ENCODE results near the gene EDC3. TPM values are rescaled to one million over a fixed set of nuclear protein-coding genes. Genes with fewer than 3 reads are reported as not detected.
A peak's percentile ranks its signal among the peaks of the same experiment; 100 is the strongest.
"Not testable (repeated sequence)": the region's sequence is repeated elsewhere in the genome, so short reads cannot be mapped to it uniquely, and the experiment has no call there.

EDC3 gene
- total RNA-seq, 2 experiments from 2014 or later, result 44.7 to 45.0 TPM

DNA sequence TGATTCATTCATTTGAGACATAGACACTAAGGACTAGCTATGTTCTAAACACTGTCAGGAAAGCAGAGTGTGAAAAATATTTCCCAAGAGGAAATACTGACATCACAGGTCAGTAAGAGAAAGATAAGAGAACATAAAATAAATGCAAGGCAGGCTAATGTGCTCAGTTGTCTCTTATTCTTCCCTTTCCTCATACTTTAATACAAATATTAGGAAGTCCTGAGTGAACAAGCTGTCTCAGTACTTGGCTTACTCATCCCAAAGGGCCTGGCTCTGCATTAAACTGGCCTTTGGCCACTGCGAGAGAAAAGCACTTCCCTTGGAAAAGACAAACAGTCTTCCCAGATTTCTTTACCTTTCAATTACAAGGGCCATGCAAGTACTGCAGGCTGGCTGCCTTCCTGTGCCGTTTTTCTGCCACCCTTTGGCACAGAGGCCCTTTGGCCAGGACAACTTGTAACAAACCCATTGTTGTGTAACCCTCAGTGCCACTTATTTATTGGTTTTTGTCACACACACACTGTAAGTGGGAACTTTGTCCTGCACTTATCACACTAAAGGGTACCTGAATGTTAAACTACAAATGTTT lies 31.7 kb downstream of the EDC3 start:
- no peaks in the 10 kb centered on the region for H3K9me3 Mint-ChIP-seq (ENCODE audit: low read depth)
- no peak for DNase-seq
- intact Hi-C loops (cut with DNase I, micrococcal nuclease), result no loop called here
- H3K36me3 Mint-ChIP-seq (ENCODE audit: low read depth), result peaks cover 6% of the 10 kb centered on the region
- H3K27me3 Mint-ChIP-seq, result no peaks in the 10 kb centered on the region
- CTCF ChIA-PET, result interaction anchor here (1.1 kb wide), 1 partner anchor 290 kb away, joined by 5 read pairs; no protein-coding TSS in a partner anchor
- no peak for ATAC-seq
- H3K4me1 Mint-ChIP-seq, result peaks cover 5% of the 10 kb centered on the region
- no peak overlapping the region for H3K4me3 Mint-ChIP-seq
- POLR2A ChIA-PET, result no interaction called here
- no peak overlapping the region for H3K27ac Mint-ChIP-seq

DNA sequence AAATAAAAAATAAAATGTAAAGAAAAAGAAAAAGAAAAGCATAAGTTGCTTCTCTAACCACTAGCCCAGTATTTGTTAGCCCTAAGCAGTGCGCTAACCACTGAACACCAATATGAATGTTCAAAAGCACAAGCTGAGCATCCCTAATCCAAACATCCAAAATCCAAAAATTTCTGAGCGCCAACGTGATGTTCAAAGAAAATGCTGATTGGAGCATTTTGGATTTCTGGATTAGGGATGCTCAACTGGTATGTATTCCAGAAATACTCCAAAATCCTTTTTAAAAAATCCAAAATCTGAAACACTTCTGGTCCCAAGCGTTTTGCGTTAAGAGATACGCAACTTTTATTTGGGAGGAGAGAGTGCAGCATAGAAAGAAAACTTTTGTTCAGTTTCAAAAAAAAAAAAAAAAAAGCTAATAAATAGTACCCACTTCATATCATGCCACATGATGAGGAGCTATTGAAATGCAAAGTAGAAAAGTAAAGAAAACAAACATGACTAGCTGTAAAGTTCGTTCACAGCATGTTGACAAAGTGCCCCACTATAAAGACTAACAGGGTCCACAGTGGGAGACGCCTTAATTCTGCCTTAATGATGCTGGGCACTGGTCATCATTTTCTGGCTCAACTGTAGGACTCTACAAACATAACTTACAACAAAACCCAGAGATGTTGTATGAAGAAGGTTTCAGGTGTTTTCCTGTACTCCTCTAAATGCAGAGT lies 32.4 kb downstream of the EDC3 start:
- H3K9me3 Mint-ChIP-seq (ENCODE audit: low read depth), result no peaks in the 10 kb centered on the region
- DNase-seq, result no peak
- ChIA-PET CTCF (interaction anchor here (0.8 to 1.2 kb wide), 5 partner anchors 9 to 289 kb away, joined by 3 to 5 read pairs (median 3); no protein-coding TSS in a partner anchor), POLR2A (no interaction called here)
- H3K4me1 Mint-ChIP-seq, result peaks cover 5% of the 10 kb centered on the region
- intact Hi-C loops (cut with DNase I, micrococcal nuclease), result no loop called here
- H3K36me3 Mint-ChIP-seq (ENCODE audit: low read depth), result peaks cover 6% of the 10 kb centered on the region
- H3K27me3 Mint-ChIP-seq, result no peaks in the 10 kb centered on the region
- H3K27ac Mint-ChIP-seq, result no peak overlapping the region
- ATAC-seq, result no peak
- no peak overlapping the region for H3K4me3 Mint-ChIP-seq

DNA sequence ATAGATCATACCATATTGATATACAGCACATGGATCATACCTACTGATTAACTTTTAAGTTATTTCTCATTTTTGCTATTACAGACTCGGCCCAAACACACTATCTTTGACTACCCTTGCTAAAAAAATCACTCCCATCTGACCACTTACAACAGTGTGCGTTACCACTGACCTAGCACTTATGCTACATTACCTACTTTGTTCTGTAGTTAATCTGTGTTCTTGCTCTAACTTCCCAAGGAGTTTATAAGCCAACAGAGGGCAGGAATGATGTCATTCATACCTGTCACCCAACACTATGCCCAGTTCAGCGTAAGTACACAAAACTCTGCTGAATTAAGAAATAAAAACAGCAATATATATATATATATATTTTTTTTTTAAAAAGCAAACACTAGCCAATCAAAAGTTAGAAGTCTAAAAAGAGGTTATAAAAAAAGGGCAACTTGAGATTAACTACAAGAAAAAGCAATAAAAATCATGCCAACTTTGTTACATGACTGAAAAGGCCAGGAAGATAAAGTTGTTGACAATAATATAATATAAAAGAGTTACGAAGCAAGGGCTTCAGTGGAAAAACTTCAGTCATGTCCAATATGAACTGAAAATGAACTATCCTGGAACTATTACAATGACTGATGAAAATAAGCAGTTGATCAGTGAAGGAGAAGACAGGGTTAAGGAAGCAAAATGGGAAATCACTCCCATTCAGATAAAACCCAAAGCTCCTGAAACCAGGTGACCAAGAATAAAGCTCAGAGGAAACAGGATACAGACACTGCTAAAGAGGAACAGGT lies 33.6 kb downstream of the EDC3 start:
- no peaks in the 10 kb centered on the region for H3K9me3 Mint-ChIP-seq (ENCODE audit: low read depth)
- CTCF ChIA-PET, result interaction anchor here (0.8 to 1.2 kb wide), 3 partner anchors 8 to 109 kb away, joined by 3 read pairs; no protein-coding TSS in a partner anchor

DNA sequence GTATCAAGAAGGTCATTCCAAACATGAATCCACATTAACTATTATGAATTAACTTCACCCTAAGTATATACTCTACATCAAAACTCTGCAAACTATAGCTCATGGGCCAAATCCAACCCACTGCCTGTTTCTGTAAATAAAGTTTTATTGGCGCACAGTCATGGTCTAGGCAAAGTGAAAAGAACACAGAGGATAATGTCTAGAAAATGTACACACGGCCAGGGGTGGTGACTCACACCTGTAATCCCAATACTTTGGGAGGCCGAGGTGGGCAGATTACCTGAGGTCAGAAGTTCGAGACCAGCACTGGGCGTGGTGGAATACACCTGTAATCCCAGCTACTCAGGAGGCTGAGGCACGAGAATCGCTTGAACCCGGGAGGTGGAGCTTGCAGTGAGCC lies 34.5 kb downstream of the EDC3 start:
- H3K36me3 Mint-ChIP-seq (ENCODE audit: low read depth); DNase-seq; CTCF ChIA-PET; intact Hi-C loops (cut with DNase I, micrococcal nuclease); H3K27me3 Mint-ChIP-seq; H3K9me3 Mint-ChIP-seq (ENCODE audit: low read depth); H3K27ac Mint-ChIP-seq; ATAC-seq; H3K4me3 Mint-ChIP-seq; H3K4me1 Mint-ChIP-seq: not testable (repeated sequence)
- POLR2A ChIA-PET, result interaction anchor here (0.6 kb wide), 1 partner anchor 20 kb away, joined by 4 read pairs; no protein-coding TSS in a partner anchor

More for the DNA sequence above, 33.6 kb downstream of the EDC3 start:
- H3K4me3 Mint-ChIP-seq, result no peak overlapping the region
- no peak overlapping the region for H3K27ac Mint-ChIP-seq
- ATAC-seq (no peak), DNase-seq (no peak)
- intact Hi-C loops (cut with DNase I, micrococcal nuclease), result no loop called here
- H3K27me3 Mint-ChIP-seq, result no peaks in the 10 kb centered on the region
- peaks cover 5% of the 10 kb centered on the region for H3K4me1 Mint-ChIP-seq
- POLR2A ChIA-PET, result no interaction called here
- H3K36me3 Mint-ChIP-seq (ENCODE audit: low read depth), result peaks cover 2% of the 10 kb centered on the region

DNA sequence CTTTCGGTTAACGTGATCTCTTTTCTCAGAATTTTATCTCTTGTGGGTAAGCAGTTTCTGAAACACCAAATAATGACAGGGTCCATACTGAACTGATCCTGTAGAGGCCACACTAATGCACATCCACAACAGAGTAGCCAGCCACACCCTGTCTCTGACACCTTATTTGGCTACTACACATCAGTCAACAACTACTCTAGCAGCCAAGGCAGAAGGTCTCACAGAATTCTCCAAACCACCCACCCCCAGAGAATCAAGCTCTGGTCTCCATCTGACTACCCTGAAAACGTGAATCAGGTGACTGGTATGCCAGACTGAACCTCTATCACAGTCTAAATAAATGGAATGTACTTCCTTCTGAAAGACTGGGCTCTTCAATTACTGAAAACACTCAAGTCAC lies 38.0 kb downstream of the EDC3 start:
- H3K4me1 Mint-ChIP-seq, result peaks cover 8% of the 10 kb centered on the region
- no peak overlapping the region for H3K4me3 Mint-ChIP-seq
- intact Hi-C loops (cut with DNase I, micrococcal nuclease), result no loop called here
- peaks cover 10% of the 10 kb centered on the region for H3K36me3 Mint-ChIP-seq (ENCODE audit: low read depth)
- CTCF ChIA-PET, result interaction anchor here (0.7 kb wide), 1 partner anchor 20 kb away, joined by 5 read pairs; no protein-coding TSS in a partner anchor
- DNase-seq (no peak), ATAC-seq (no peak)
- no peak overlapping the region for H3K27ac Mint-ChIP-seq
- H3K27me3 Mint-ChIP-seq, result no peaks in the 10 kb centered on the region
- POLR2A ChIA-PET, result no interaction called here
- H3K9me3 Mint-ChIP-seq (ENCODE audit: low read depth), result no peaks in the 10 kb centered on the region

DNA sequence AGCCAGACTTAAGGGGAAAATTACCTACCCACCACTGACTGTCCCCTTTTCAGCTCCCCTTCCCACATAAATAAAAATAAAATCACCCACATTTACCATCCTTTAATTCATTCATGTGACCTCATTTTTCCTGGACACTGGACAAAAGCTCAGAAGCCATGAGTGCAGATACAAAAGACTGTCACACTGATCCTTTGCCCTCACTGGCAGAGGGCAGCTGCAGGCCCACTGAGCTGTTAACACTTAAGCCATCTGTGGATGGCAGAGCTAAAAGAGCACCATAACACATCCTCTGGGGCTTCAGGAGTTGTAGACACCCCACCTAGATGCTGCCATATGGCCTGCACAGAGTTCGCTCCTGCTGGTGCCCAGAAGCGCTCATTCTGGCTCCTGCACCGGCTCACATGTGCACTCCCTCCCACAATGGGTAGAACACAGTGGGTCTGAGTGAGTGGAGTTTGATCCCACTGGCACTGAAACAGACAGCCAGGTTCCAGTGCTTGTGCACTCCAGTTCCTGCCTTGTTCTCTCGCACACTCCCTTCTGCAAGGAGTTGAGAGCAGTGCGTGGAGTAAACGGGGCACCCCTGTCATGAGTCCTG lies 38.8 kb downstream of the EDC3 start:
- ChIA-PET POLR2A (no interaction called here), CTCF (interaction anchor here (0.6 to 1.3 kb wide), 6 partner anchors 8 to 194 kb away, joined by 3 to 6 read pairs (median 4); no protein-coding TSS in a partner anchor)
- no peak overlapping the region for H3K4me3 Mint-ChIP-seq
- no peaks in the 10 kb centered on the region for H3K27me3 Mint-ChIP-seq
- peaks cover 5% of the 10 kb centered on the region for H3K4me1 Mint-ChIP-seq
- H3K27ac Mint-ChIP-seq, result no peak overlapping the region
- intact Hi-C loops (cut with DNase I, micrococcal nuclease), result no loop called here
- no peak for DNase-seq
- peaks cover 10% of the 10 kb centered on the region for H3K36me3 Mint-ChIP-seq (ENCODE audit: low read depth)
- ATAC-seq, result no peak
- H3K9me3 Mint-ChIP-seq (ENCODE audit: low read depth), result no peaks in the 10 kb centered on the region

DNA sequence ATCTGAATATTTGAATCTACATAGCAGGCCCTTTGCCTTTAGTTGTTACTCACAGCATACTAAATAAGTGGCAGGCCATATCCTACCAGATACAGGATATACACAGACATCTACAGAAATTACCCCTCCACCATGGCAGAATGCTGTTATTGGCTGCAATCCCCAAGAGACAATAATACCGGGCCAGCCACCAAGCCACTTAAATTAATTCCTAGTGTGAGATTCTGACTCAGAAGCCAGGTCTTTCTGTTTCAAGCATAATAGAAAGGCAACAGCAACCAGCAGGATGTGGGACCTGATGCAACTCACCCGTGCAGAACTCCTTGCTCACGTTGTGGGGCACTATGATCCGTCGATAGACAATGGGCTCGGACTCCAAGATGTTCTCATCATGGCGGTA lies 40.4 kb downstream of the EDC3 start:
- H3K27me3 Mint-ChIP-seq, result no peaks in the 10 kb centered on the region
- H3K4me3 Mint-ChIP-seq, result no peak overlapping the region
- no peak overlapping the region for H3K27ac Mint-ChIP-seq
- ChIA-PET CTCF (no interaction called here), POLR2A (no interaction called here)
- peaks cover 10% of the 10 kb centered on the region for H3K36me3 Mint-ChIP-seq (ENCODE audit: low read depth)
- intact Hi-C loops (cut with DNase I, micrococcal nuclease), result no loop called here
- H3K9me3 Mint-ChIP-seq (ENCODE audit: low read depth), result no peaks in the 10 kb centered on the region
- DNase-seq (peak; percentile 25), ATAC-seq (peak; percentile 70)
- H3K4me1 Mint-ChIP-seq, result peaks cover 5% of the 10 kb centered on the region

DNA sequence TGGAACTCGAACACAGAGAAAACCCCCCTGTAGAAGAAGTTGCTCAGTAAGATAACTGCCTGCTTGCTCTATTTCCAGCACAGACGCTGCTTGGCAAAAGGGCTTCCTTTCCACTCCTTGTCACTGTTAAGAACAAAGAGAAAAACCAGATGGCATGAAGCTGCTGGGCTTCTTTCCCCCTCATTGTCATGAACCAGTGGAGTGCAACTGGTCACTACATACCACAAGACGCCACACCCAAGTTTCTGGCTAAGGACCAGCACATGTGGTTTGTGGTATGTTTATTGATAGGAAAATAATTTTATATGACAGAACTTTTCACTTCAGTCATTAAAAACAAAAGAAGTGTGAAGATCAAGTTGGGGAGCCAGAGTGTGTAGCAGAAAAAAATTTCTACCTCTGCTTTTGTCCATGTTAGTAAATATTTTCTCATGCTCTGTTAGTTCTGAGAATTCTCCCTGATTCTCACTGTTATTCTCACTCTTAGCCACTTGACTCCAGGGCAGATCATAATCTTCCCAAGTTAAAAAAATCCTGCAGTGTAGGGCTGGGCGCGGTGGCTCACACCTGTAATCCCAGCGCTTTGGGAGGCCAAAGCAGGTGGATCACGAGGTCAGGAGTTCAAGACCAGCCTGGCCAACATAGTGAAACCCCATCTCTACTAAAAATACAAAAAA lies 42.3 kb downstream of the EDC3 start:
- Mint-ChIP-seq H3K27me3 (no peaks in the 10 kb centered on the region), H3K9me3 (ENCODE audit: low read depth) (no peaks in the 10 kb centered on the region), H3K27ac (no peak overlapping the region), H3K4me3 (no peak overlapping the region), H3K36me3 (ENCODE audit: low read depth) (peaks cover 15% of the 10 kb centered on the region), H3K4me1 (peaks cover 5% of the 10 kb centered on the region)
- ChIA-PET POLR2A (interaction anchor here (0.9 kb wide), 1 partner anchor 12 kb away, joined by 3 read pairs; no protein-coding TSS in a partner anchor), CTCF (interaction anchor here (1.2 to 1.3 kb wide), 2 partner anchors 9 to 115 kb away, joined by 3 read pairs; no protein-coding TSS in a partner anchor)
- no peak for DNase-seq
- ATAC-seq, result no peak
- intact Hi-C loops (cut with DNase I, micrococcal nuclease), result no loop called here

DNA sequence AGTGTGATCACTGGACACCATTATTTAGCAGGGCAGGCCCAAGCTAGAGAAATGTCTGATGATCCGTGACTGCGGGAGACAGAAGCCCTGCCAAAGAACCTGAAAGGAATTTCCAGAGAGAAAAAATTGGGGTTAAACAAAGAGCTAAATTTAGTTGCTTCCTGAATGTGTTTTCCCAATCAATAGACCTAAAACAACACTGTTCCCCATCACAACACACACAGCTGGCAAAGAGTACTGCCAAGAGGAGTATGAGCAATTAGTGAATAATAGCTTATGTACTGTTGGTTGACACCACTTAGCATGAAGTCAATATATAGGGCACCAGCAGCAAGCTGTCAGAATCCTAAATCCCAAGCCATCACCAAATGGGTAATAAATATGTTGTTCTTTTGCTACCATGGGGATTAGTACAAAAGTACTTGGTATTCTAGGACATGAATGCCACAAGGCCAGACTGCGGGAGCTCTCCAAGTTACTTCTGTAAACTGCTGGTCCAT lies 44.5 kb downstream of the EDC3 start:
- intact Hi-C loops (cut with DNase I, micrococcal nuclease), result no loop called here
- Mint-ChIP-seq H3K27ac (no peak overlapping the region), H3K27me3 (no peaks in the 10 kb centered on the region), H3K36me3 (ENCODE audit: low read depth) (peaks cover 15% of the 10 kb centered on the region), H3K9me3 (ENCODE audit: low read depth) (no peaks in the 10 kb centered on the region), H3K4me1 (peaks cover 5% of the 10 kb centered on the region), H3K4me3 (no peak overlapping the region)
- ChIA-PET CTCF (interaction anchor here (0.6 to 1.8 kb wide), 11 partner anchors 10 to 406 kb away, joined by 3 to 5 read pairs (median 4); no protein-coding TSS in a partner anchor), POLR2A (no interaction called here)
- no peak for DNase-seq
- ATAC-seq, result no peak

DNA sequence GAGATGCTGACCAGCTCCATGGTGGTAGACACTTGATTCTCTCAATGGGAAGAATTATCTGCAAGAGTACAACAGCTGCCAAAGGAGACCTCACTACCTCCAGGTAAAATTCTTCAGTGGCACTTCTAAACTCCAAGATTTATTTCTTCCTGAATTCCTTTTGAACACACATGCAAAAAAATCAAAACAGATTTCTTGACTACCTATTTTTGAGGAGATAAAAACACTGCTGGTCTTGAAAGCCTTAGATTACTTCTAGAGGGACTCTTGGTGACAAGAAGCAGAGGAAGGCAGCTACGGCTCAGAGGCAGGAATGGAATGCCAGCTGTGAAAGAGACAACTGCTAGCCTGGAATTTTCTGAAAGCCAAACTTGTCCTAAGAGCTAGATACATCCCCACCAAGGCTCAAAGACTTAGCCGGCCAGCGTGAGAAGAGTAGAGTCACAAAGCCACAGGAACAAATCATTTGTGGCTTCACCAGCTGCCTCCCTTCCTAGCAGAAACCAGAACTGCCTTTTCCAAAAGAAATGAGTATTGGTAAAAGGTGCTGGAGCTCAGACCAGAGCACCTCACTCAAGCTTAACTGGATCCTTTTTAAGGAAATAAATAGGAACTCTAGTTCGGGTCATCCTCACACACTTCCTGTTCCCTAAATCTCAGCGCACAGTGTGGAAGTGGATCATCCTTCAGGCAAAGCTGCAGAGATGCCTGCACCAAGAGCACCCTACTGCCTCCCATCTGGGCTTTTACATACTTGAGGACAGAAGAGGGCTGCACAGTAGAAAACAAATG lies 47.6 kb downstream of the EDC3 start:
- ATAC-seq (no peak), DNase-seq (no peak)
- CTCF ChIA-PET, result interaction anchor here (0.6 to 21.2 kb wide), 4 partner anchors 8 to 306 kb away, joined by 3 to 458 read pairs (median 32); partner anchors contain the start of gene CSK
- H3K27ac Mint-ChIP-seq, result no peak overlapping the region
- H3K4me3 Mint-ChIP-seq, result no peak overlapping the region
- H3K4me1 Mint-ChIP-seq, result no peaks in the 10 kb centered on the region
- intact Hi-C loops (cut with DNase I, micrococcal nuclease), result no loop called here
- H3K9me3 Mint-ChIP-seq (ENCODE audit: low read depth), result no peaks in the 10 kb centered on the region
- H3K27me3 Mint-ChIP-seq, result no peaks in the 10 kb centered on the region
- H3K36me3 Mint-ChIP-seq (ENCODE audit: low read depth), result peaks cover 9% of the 10 kb centered on the region
- POLR2A ChIA-PET, result no interaction called here

All from activated CD4-positive, alpha-beta T cell treated with anti-CD3 and anti-CD28 coated beads for 36 hours (primary cell).